ENCODE data around the gene SLC12A7. TPM values are rescaled to one million over a fixed set of nuclear protein-coding genes. Genes with fewer than 3 reads are reported as not detected.

SLC12A7 gene
- total and polyA plus RNA-seq, 2 of the 13 experiments (the other 11 are each of a cell fraction or from before 2014, with no cell fraction given) = 14.0 to 18.5 TPM

GRCh38 chr5:1089146-1089545, 22.7 kb downstream of the SLC12A7 start (continued):
- TF ChIP-seq ZNF318 (CRISPR knock-in tag; IDR thresholded peaks at IDR 0.05) = no peak
- no peak for TF ChIP-seq ZNF773 (CRISPR knock-in tag; IDR thresholded peaks at IDR 0.05; ENCODE audit: borderline replicate concordance)
- TF ChIP-seq, protein P1, sequence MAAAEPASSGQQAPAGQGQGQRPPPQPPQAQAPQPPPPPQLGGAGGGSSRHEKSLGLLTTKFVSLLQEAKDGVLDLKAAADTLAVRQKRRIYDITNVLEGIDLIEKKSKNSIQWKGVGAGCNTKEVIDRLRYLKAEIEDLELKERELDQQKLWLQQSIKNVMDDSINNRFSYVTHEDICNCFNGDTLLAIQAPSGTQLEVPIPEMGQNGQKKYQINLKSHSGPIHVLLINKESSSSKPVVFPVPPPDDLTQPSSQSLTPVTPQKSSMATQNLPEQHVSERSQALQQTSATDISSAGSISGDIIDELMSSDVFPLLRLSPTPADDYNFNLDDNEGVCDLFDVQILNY (CRISPR knock-in tag; conservative IDR thresholded peaks at IDR 0.05) = no peak
- TF ChIP-seq MATR3 (CRISPR knock-in tag; IDR thresholded peaks at IDR 0.05) = no peak
- TF ChIP-seq LBX2 (CRISPR knock-in tag; IDR thresholded peaks at IDR 0.05; ENCODE audit: borderline replicate concordance) = no peak
